Astrocyte (in vitro differentiated cells and primary cell): Measurements from ENCODE around the gene AKAP13.

ENCODE experiments used
- CTCF ChIP-seq: IDR thresholded peaks from 2 replicates; pipeline ENCODE4 v1.5.1; 2011; ENCODE audit warnings: low read depth, mild to moderate bottlenecking, inconsistent platforms, low read length, moderate library complexity; ENCODE audit not compliant: insufficient read depth
- EZH2 ChIP-seq: IDR thresholded peaks from 2 replicates; pipeline ENCODE4 v1.6.1; 2012; ENCODE audit warnings: mild to moderate bottlenecking, low read length, inconsistent platforms; ENCODE audit not compliant: insufficient read depth

GRCh38 chr15:85671156-85671555 is 290.8 kb downstream of the AKAP13 start:
- TF ChIP-seq CTCF, result no peak
- TF ChIP-seq EZH2, result no peak
